HG02610 (cell line): ENCODE data around the gene TSHZ1.
A peak's percentile ranks its signal among the peaks of the same experiment; 100 is the strongest.

Source experiments
- ATAC-seq: cut with Tn5 transposase; IDR thresholded peaks from one replicate; pipeline ENCODE4 v1.9.1; 2021; ENCODE audit warnings: mild to moderate bottlenecking, moderate library complexity; ENCODE audit not compliant: unreplicated experiment

Gene TSHZ1

GRCh38 chr18:75207310-75208154, 3.1 kb upstream of the TSHZ1 start:
- ATAC-seq = peak; percentile 31

- ATAC-seq = no peak
Observed at GRCh38 chr18:75208155-75208835, 2.3 kb upstream of the TSHZ1 start.

GRCh38 chr18:75208836-75209128, 1.8 kb upstream of the TSHZ1 start:
- peak; percentile 16 for ATAC-seq

- ATAC-seq = peak; percentile 51
Observed at GRCh38 chr18:75209129-75209950, 1.3 kb upstream of the TSHZ1 start, which contains the start of gene PTGR3. TSS of gene PTGR3 (minus strand) at chr18:75209139. CDS start at chr18:75209058, 81 bp downstream.

- no peak for ATAC-seq
Observed at GRCh38 chr18:75209951-75210258, 692 bp upstream of the TSHZ1 start.

- ATAC-seq = no peak
Observed at GRCh38 chr18:75211002-75211621, 515 bp downstream of the TSHZ1 start.

GRCh38 chr18:75211626-75211952, 992 bp downstream of the TSHZ1 start:
- no peak for ATAC-seq

GRCh38 chr18:75211953-75212750, 1.6 kb downstream of the TSHZ1 start:
- no peak for ATAC-seq

GRCh38 chr18:75212751-75213090, 2.1 kb downstream of the TSHZ1 start:
- ATAC-seq = no peak

- no peak for ATAC-seq
Observed at GRCh38 chr18:75213611-75214331, 3.2 kb downstream of the TSHZ1 start.

- ATAC-seq = no peak
Observed at GRCh38 chr18:75214332-75214690, 3.7 kb downstream of the TSHZ1 start.

GRCh38 chr18:75214766-75215510, 4.3 kb downstream of the TSHZ1 start:
- no peak for ATAC-seq

- ATAC-seq = no peak
Observed at GRCh38 chr18:75215663-75216062, 5.1 kb downstream of the TSHZ1 start.

GRCh38 chr18:75216212-75216910, 5.8 kb downstream of the TSHZ1 start:
- no peak for ATAC-seq

- ATAC-seq = no peak
Observed at GRCh38 chr18:75216911-75217689, 6.5 kb downstream of the TSHZ1 start.

- ATAC-seq = no peak
Observed at GRCh38 chr18:75218065-75218923, 7.7 kb downstream of the TSHZ1 start.

GRCh38 chr18:75219745-75220375, 9.3 kb downstream of the TSHZ1 start:
- no peak for ATAC-seq
